ENCODE measurements around the gene ZNF580. TPM values are rescaled to one million over a fixed set of nuclear protein-coding genes. Genes with fewer than 3 reads are reported as not detected.
A peak's percentile ranks its signal among the peaks of the same experiment; 100 is the strongest.

Gene ZNF580
- polyA plus RNA-seq, 3 donors = 9.7 to 46.5 (median 10.7) TPM

DNA sequence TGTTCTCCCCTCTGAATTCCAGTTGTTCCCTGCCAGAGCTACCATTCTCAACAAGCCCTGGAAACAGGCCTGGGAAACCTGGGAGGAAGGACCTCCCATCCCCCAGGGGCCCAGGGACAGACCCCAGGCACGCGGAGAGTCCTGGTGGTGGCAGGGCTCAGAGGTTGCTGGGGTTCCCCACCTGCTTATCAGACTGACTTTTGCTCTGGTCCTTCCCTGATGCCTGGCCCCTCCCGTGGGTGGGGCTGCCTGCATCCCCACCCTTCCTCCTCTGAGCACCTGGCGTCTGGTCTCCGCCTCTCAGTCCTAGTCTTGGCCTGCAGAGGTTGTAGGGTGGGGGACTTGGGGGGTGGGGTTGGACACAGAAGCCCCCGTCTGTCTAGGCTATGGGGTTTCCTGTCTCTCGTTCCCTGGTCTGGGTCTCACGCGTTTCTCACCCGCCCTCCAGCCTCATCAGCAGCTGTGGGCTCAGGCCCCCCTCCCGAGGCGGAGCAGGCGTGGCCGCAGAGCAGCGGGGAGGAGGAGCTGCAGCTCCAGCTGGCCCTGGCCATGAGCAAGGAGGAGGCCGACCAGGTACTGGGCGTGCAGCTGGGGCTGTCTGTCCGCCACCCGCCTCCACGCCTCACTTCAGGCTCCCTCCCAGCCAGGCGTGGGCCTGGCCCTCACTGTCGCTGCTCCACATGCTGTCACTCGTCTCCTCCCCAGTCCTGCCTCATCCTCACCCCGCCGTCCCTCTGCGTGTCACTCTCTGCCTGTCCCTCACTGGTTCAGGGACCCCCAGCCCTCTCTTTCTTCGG is 47.8 kb downstream of the ZNF580 start:
- H3K36me3 Mint-ChIP-seq = peaks cover 68 to 95% of the 10 kb centered on the region in 2 donors
- Histone ChIP-seq H4K20me1 (ENCODE audit: insufficient read depth, low read length) (peaks cover 97% of the 10 kb centered on the region), H2AFZ (ENCODE audit: insufficient read depth, low read depth, low read length, poor library complexity, severe bottlenecking) (no peak overlapping the region), H3K27me3 (ENCODE audit: control insufficient read depth in 2 of 2, insufficient read depth in 2 of 2, low read length in 2 of 2) (no peaks in the 10 kb centered on the region), H3K9me3 (replicated peaks in 1 of 2; ENCODE audit: control insufficient read depth in 1 of 2, insufficient read depth in 1 of 2, low read length in 2 of 2) (no peaks in the 10 kb centered on the region), H3K79me2 (ENCODE audit: insufficient read depth, low read length) (peaks cover 48% of the 10 kb centered on the region), H3K36me3 (replicated peaks in 1 of 2; ENCODE audit: control insufficient read depth in 1 of 2, insufficient read depth in 2 of 2, low read length in 2 of 2) (peaks cover 93 to 99% of the 10 kb centered on the region in 2 donors), H3K9ac (ENCODE audit: insufficient read depth, low read length, poor library complexity, severe bottlenecking) (no peak overlapping the region), H3K4me1 (ENCODE audit: control insufficient read depth in 1 of 2, insufficient read depth in 2 of 2, low read length in 2 of 2) (no peaks in the 10 kb centered on the region), H3K27ac (ENCODE audit: low read depth in 1 of 2, low read length in 2 of 2) (no peak overlapping the region), H3K4me2 (replicated peaks; ENCODE audit: extremely low read depth, low read length, poor library complexity, severe bottlenecking) (no peak overlapping the region), H3K4me3 (replicated peaks in 1 of 3; ENCODE audit: low read depth in 2 of 3, low read length in 3 of 3) (no peak overlapping the region)
- H3K27me3 Mint-ChIP-seq (ENCODE audit: low read depth in 3 of 3) = no peaks in the 10 kb centered on the region
- WGBS (ENCODE audit: insufficient coverage) = 90% methylated on average over 22 of the region's 27 CpGs
- DNase-seq = no peak
- TF ChIP-seq, protein P1, sequence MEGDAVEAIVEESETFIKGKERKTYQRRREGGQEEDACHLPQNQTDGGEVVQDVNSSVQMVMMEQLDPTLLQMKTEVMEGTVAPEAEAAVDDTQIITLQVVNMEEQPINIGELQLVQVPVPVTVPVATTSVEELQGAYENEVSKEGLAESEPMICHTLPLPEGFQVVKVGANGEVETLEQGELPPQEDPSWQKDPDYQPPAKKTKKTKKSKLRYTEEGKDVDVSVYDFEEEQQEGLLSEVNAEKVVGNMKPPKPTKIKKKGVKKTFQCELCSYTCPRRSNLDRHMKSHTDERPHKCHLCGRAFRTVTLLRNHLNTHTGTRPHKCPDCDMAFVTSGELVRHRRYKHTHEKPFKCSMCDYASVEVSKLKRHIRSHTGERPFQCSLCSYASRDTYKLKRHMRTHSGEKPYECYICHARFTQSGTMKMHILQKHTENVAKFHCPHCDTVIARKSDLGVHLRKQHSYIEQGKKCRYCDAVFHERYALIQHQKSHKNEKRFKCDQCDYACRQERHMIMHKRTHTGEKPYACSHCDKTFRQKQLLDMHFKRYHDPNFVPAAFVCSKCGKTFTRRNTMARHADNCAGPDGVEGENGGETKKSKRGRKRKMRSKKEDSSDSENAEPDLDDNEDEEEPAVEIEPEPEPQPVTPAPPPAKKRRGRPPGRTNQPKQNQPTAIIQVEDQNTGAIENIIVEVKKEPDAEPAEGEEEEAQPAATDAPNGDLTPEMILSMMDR (IDR thresholded peaks at IDR 0.05) = no peak
- no peaks in the 10 kb centered on the region for H3K9me3 Mint-ChIP-seq
- peaks cover 2% of the 10 kb centered on the region for H3K4me1 Mint-ChIP-seq
- H3K4me3 Mint-ChIP-seq = no peak overlapping the region
- H3K27ac Mint-ChIP-seq = peak overlapping the region in 3 of 7 donors; percentile 53 to 65 (median 61)
- intact Hi-C loops (cut with micrococcal nuclease) = no loop called here

DNA sequence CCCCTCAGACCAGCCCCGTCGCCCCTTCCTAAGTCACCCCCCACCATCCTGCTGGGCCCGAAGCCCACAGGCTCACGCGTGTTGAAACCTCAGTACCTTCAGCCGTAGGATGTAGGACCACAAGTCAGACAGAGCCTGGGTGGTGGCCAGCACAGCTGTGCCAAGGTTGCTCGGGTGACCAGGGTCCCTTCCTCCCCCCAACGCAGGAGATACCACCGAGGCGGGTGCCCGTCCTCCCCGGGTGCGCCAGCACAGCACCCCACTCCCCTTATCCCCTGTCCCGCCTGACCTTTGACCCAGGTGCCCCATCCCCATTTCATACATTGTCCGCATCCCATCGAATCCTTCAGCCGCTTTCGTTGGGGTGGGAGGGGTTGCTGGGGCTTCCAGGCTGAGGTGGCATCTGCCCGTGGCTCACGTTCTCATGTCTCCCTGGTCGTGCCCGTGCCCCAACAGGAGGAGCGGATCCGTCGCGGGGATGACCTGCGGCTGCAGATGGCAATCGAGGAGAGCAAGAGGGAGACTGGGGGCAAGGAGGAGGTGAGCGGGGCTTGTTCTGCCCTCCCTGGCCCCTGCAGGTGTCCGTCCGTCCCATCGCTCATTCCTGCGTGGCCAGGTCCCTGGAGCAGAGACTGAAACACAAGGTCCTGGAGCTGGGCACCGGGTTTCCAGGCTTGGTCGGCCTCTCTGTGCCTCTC is 48.8 kb downstream of the ZNF580 start:
- peaks cover 94% of the 10 kb centered on the region for H4K20me1 ChIP-seq (ENCODE audit: insufficient read depth, low read length)
- no peaks in the 10 kb centered on the region for H3K9me3 Mint-ChIP-seq
- TF ChIP-seq, protein P1 (IDR thresholded peaks at IDR 0.05) = no peak
- intact Hi-C loops (cut with micrococcal nuclease) = no loop called here
- peak overlapping the region in 1 of 7 donors; percentile 40 for H3K27ac Mint-ChIP-seq
- no peak overlapping the region for H3K27ac ChIP-seq (ENCODE audit: low read depth in 1 of 2, low read length in 2 of 2)
- no peak overlapping the region for H3K4me3 Mint-ChIP-seq
- no peak overlapping the region for H3K4me3 ChIP-seq (replicated peaks in 1 of 3; ENCODE audit: low read depth in 2 of 3, low read length in 3 of 3)
- H3K9me3 ChIP-seq (replicated peaks in 1 of 2; ENCODE audit: control insufficient read depth in 1 of 2, insufficient read depth in 1 of 2, low read length in 2 of 2) = no peaks in the 10 kb centered on the region
- no peak for DNase-seq
- no peaks in the 10 kb centered on the region for H3K27me3 ChIP-seq (ENCODE audit: control insufficient read depth in 2 of 2, insufficient read depth in 2 of 2, low read length in 2 of 2)
- peaks cover 69 to 95% of the 10 kb centered on the region in 2 donors for H3K36me3 Mint-ChIP-seq
- peaks cover 93 to 99% of the 10 kb centered on the region in 2 donors for H3K36me3 ChIP-seq (replicated peaks in 1 of 2; ENCODE audit: control insufficient read depth in 1 of 2, insufficient read depth in 2 of 2, low read length in 2 of 2)
- H3K9ac ChIP-seq (ENCODE audit: insufficient read depth, low read length, poor library complexity, severe bottlenecking) = no peak overlapping the region
- H3K4me1 ChIP-seq (ENCODE audit: control insufficient read depth in 1 of 2, insufficient read depth in 2 of 2, low read length in 2 of 2) = no peaks in the 10 kb centered on the region
- no peaks in the 10 kb centered on the region for H3K27me3 Mint-ChIP-seq (ENCODE audit: low read depth in 3 of 3)
- no peak overlapping the region for H2AFZ ChIP-seq (ENCODE audit: insufficient read depth, low read depth, low read length, poor library complexity, severe bottlenecking)
- peaks cover 2% of the 10 kb centered on the region for H3K4me1 Mint-ChIP-seq
- H3K4me2 ChIP-seq (replicated peaks; ENCODE audit: extremely low read depth, low read length, poor library complexity, severe bottlenecking) = no peak overlapping the region
- WGBS (ENCODE audit: insufficient coverage) = 98% methylated on average over 24 of the region's 35 CpGs
- H3K79me2 ChIP-seq (ENCODE audit: insufficient read depth, low read length) = peaks cover 38% of the 10 kb centered on the region

Measured in CD14-positive monocyte (primary cell).